Right atrium auricular region (tissue), 2 donors: ENCODE results near the gene DLGAP4. TPM values are rescaled to one million over a fixed set of nuclear protein-coding genes. Genes with fewer than 3 reads are reported as not detected.

ENCODE experiments used
- DNase-seq: peaks from one replicate; pipeline ENCODE4 v3.0.0-alpha.2; 2019; ENCODE audit warnings: low spot score
- H3K27ac ChIP-seq, 2 donors: fragments of 200-600 bp; sonication (generic); 1 replicate in 1 of 2; 2 replicates in 1 of 2; pipeline ENCODE4 v1.5.1; 2016 to 2019
- H3K27me3 ChIP-seq, 2 donors: fragments of 200-600 bp; sonication (generic); one replicate each; pipeline versions ENCODE4 v1.5.1 to v1.6.0; 2017 to 2019
- H3K36me3 ChIP-seq: fragments of 200-600 bp; sonication (generic); one replicate; pipeline ENCODE4 v1.5.1; 2016
- H3K4me1 ChIP-seq, 2 donors: fragments of 200-600 bp; sonication (generic); one replicate each; pipeline versions ENCODE4 v1.5.1 to v1.6.0; 2017 to 2019
- H3K4me3 ChIP-seq, 2 donors: fragments of 200-600 bp; sonication (generic); 1 replicate in 1 of 2; 2 replicates in 1 of 2; pipeline ENCODE4 v1.5.1; 2017 to 2019; ENCODE audit warnings: mild to moderate bottlenecking in 1 of 2, moderate library complexity in 1 of 2
- H3K9me3 ChIP-seq, 2 donors: fragments of 200-600 bp; sonication (generic); one replicate each; pipeline ENCODE4 v1.5.1; 2019
- total RNA-seq, 2 donors: library from RNA; depleted of rRNA; stranded (reverse); fragments of >200 nt; gene quantifications; one replicate each; pipeline ENCODE4 v1.1.0, GENCODE V29; 2016
- TF ChIP-seq, protein P1 (sequence below), 2 donors: fragments of 200-600 bp; sonication (generic); IDR thresholded peaks; one replicate each; pipeline ENCODE4 v1.5.1; 2019; ENCODE audit warnings: antibody characterized with exemption in 2 of 2

DLGAP4 gene
- total RNA-seq, 2 donors from 2014 or later, result 30.0 to 50.2 TPM

DNA sequence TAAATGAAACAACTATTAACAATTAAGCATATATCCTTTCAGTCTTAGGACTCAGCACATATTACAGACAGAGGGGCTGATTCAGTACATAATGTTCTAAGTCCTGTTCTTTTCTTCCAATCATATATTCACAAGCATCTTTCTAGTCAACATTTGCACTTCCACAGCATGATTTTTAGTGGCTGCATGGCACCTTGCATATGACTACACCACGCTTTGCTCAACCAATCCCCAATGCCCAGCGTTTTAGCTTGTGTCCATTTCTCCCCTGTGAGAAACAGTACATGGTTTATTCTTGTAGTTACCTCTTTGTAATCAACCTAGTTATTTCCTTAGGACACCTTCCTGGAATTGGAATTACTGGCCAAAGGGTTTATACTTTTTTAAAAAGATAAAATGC is 36.6 kb upstream of the DLGAP4 start:
- Histone ChIP-seq H3K27ac (no peak overlapping the region), H3K36me3 (no peaks in the 10 kb centered on the region), H3K9me3 (no peaks in the 10 kb centered on the region), H3K4me3 (no peak overlapping the region), H3K4me1 (no peaks in the 10 kb centered on the region), H3K27me3 (no peaks in the 10 kb centered on the region)
- TF ChIP-seq, protein P1, sequence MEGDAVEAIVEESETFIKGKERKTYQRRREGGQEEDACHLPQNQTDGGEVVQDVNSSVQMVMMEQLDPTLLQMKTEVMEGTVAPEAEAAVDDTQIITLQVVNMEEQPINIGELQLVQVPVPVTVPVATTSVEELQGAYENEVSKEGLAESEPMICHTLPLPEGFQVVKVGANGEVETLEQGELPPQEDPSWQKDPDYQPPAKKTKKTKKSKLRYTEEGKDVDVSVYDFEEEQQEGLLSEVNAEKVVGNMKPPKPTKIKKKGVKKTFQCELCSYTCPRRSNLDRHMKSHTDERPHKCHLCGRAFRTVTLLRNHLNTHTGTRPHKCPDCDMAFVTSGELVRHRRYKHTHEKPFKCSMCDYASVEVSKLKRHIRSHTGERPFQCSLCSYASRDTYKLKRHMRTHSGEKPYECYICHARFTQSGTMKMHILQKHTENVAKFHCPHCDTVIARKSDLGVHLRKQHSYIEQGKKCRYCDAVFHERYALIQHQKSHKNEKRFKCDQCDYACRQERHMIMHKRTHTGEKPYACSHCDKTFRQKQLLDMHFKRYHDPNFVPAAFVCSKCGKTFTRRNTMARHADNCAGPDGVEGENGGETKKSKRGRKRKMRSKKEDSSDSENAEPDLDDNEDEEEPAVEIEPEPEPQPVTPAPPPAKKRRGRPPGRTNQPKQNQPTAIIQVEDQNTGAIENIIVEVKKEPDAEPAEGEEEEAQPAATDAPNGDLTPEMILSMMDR (IDR thresholded peaks at IDR 0.05), result no peak
- DNase-seq, result no peak

DNA sequence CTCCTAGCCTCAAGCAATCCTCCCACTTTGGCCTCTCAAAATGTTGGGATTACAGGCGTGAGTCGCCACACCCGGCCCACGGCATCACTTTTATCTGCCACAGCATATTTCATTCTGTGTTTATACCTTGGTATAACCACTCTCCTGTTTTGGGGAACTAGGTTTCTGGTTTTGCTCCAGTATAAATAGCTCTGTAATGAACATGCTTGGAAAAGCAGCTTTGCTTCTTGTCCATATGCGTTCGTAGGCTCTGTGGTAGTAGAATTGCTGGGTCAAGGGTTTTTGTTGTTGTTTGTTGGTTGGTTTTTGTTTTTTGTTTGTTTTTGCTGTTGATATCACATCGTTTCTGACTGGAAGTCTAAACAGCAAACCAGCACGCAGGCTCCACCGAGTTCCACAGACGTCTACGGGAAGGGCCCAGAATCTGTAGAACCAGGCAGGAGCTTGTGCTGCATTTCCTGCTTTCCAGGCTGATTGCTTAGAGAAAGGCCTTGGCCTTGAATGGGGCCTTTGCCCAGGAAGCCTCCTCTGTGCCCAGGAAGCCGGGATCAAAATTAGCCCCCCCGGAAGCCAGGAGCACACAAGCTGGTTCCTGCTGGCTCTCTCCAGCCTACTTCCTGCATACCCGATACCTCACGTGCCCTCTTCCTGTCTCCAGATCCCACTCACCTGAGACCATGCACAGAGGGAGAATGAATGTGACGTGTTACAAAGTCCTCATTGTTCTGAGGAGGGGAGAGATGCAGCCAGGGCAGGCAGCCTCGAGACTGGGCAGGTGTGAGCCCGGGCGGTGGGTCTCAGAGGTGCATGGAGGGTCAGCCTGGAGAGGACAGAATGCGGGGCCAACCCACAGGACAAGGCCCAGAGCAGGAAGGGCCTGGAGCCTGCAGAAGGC is 35.1 kb upstream of the DLGAP4 start:
- TF ChIP-seq, protein P1 (IDR thresholded peaks at IDR 0.05), result no peak
- Histone ChIP-seq H3K27me3 (no peaks in the 10 kb centered on the region), H3K27ac (no peak overlapping the region), H3K4me3 (no peak overlapping the region), H3K9me3 (no peaks in the 10 kb centered on the region), H3K4me1 (no peaks in the 10 kb centered on the region), H3K36me3 (no peaks in the 10 kb centered on the region)
- DNase-seq, result no peak

DNA sequence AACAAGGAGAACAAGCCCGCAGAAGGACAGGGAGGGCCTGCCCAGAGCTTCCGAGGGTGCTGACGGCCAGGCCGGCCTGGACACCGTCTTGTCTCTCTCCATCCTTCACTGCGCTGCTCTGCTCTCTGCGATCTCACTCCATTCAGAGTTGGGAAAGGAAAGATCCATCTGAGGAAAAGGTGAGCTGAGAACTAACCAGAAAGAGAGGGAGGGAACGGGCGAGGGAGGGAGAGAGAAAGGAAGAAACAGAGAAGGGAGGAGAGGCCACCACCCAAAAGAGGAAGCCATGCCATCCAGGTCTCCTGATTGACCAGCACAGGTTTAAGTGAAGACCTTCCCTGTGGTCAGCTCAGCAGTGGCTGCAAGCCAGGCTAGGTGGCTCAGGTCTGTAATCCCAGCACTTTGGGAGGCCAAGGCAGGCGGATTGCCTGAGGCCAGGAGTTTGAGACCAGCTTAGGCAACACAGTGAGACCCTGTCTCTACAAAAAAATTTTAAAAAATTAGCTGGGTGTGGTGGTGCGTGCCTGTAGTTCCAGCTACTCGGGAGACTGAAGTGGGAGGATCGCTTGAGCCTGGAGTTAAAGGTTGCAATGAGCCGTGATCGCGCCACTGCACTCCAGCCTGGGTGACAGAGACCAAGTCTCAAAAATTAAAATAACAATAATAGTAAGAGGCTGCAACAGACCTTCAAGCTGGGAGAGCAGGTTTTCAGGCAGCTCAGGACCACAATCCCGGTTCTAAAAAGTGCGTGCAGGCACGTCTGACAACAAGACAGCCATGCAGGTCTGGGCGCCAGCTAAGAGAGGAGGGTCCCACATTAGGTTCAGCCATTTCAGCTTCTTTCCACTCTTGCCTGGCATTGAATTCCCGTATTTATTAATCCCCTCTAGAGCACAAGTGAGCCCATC is 34.2 kb upstream of the DLGAP4 start:
- no peaks in the 10 kb centered on the region for H3K27me3 ChIP-seq
- no peaks in the 10 kb centered on the region for H3K9me3 ChIP-seq
- H3K4me1 ChIP-seq, result no peaks in the 10 kb centered on the region
- DNase-seq, result no peak
- no peak overlapping the region for H3K27ac ChIP-seq
- H3K36me3 ChIP-seq, result no peaks in the 10 kb centered on the region
- H3K4me3 ChIP-seq, result no peak overlapping the region
- TF ChIP-seq, protein P1 (IDR thresholded peaks at IDR 0.05), result no peak

DNA sequence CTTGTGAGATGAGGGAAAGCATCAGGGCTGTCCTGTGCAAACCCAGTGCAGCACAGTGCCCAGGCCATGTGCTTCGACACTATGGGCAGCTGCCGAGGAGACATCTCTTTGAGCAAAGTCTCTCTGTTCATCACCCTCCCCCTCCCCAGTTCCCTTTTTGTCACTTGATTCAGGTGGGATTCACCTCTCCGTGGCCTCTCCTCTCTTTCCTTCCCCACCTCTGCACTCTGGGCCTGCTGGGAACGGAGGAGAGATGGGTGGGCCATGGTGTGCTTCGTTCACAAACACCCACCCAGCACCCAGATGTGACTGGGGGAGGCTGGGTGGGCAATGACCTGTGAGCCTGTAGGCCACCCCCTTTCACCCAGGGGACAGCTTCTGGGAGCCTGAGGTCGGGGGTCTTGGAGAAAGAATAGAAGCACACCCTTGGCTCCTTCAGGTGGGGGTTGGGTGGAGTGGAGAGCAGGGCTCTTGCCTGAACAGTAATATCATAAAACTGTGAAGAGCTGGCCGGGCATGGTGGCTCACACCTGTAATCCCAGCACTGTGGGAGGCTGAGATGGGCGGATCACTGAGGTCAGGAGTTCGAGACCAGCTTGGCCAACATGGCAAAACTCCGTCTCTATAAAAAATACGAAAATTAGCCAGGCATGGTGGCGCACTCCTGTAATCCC is 33.5 kb upstream of the DLGAP4 start:
- Histone ChIP-seq H3K27ac (no peak overlapping the region), H3K36me3 (no peaks in the 10 kb centered on the region), H3K27me3 (no peaks in the 10 kb centered on the region), H3K4me3 (no peak overlapping the region), H3K9me3 (no peaks in the 10 kb centered on the region), H3K4me1 (no peaks in the 10 kb centered on the region)
- DNase-seq, result no peak
- TF ChIP-seq, protein P1 (IDR thresholded peaks at IDR 0.05), result no peak

DNA sequence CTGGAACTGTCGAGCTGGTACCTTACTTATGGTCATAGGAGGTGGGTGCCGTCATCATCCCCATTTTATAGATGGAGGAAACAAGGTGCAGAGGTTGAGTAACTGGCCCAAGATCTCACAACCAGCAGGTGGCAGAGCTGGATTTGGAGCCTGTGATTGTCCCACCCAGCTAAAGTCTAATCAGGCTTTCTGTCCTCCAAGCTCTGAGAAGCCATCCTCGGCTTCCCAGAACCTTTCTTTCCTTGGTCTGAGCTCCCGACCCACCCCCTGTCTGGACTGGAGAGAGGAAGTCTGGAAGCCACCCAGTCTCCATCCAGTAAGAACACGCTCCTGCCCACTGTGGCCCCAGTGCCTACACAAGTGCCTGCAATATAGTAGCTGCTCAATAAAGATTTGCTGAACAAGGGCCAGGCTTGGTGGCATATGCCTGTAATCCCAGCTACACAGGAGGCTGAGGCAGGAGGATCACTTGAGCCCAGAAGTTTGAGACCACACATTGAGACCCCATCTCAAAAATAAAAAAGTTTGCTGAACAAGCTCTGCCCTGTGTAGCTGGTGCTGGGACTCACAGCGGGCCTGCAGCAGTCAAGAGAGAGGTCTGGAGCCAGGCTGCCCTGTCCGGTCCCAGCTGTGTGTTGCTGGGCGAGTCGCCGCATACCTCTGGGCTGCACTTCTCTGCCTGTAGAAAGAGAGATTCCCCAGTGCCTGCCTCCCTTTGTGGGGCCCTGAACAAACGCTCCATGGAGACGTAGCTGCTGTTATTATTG is 32.5 kb upstream of the DLGAP4 start:
- Histone ChIP-seq H3K9me3 (no peaks in the 10 kb centered on the region), H3K4me3 (no peak overlapping the region), H3K4me1 (no peaks in the 10 kb centered on the region), H3K27ac (no peak overlapping the region), H3K36me3 (no peaks in the 10 kb centered on the region), H3K27me3 (no peaks in the 10 kb centered on the region)
- TF ChIP-seq, protein P1 (IDR thresholded peaks at IDR 0.05), result peak in 1 of 2 donors; percentile 39
- DNase-seq, result no peak
